HepG2 (cell line): ENCODE results near the gene PIM3. TPM values are rescaled to one million over a fixed set of nuclear protein-coding genes. Genes with fewer than 3 reads are reported as not detected.

Source experiments
- BRCA1 ChIP-seq: sonication (generic); formaldehyde crosslinking; IDR thresholded peaks from 2 replicates; pipeline ENCODE4 v1.4.0; 2020; ENCODE audit warnings: missing genetic modification reagents
- CENPT ChIP-seq: sonication (generic); formaldehyde crosslinking; IDR thresholded peaks from 2 replicates; pipeline ENCODE4 v1.8.0; 2022; ENCODE audit warnings: low read depth, mild to moderate bottlenecking, moderate library complexity, missing genetic modification reagents
- DNMT3B ChIP-seq: conservative IDR thresholded peaks from 2 replicates; pipeline ENCODE4 v1.6.1; 2016; ENCODE audit warnings: missing biosample characterization, control low read depth
- E2F2 ChIP-seq: sonication (generic); formaldehyde crosslinking; IDR thresholded peaks from 2 replicates; pipeline ENCODE4 v1.4.0; 2020; ENCODE audit warnings: missing genetic modification reagents, borderline replicate concordance
- FOXK2 ChIP-seq: fragments of 450-650 bp; IDR thresholded peaks from 2 replicates; pipeline ENCODE4 v1.6.1; 2016
- HHEX ChIP-seq: IDR thresholded peaks from 2 replicates; pipeline ENCODE4 v1.6.1; 2016; ENCODE audit warnings: control low read depth
- KDM2A ChIP-seq: sonication (generic); formaldehyde crosslinking; IDR thresholded peaks from 2 replicates; pipeline ENCODE4 v1.4.0; 2020; ENCODE audit warnings: low read depth, missing genetic modification reagents, borderline replicate concordance
- RFX1 ChIP-seq: fragments of 450-650 bp; IDR thresholded peaks from 2 replicates; pipeline ENCODE4 v1.6.1; 2017
- SP2 ChIP-seq: sonication (generic); formaldehyde crosslinking; IDR thresholded peaks from 2 replicates; pipeline ENCODE4 v1.5.1; 2020; ENCODE audit warnings: mild to moderate bottlenecking, missing genetic modification reagents
- ZBTB33 ChIP-seq: sonication (generic); formaldehyde crosslinking; IDR thresholded peaks from 2 replicates; pipeline ENCODE4 v1.4.0; 2020; ENCODE audit warnings: missing genetic modification reagents
- ZFP41 ChIP-seq: sonication (generic); formaldehyde crosslinking; IDR thresholded peaks from 2 replicates; pipeline ENCODE4 v1.4.0; 2020; ENCODE audit warnings: mild to moderate bottlenecking, missing genetic modification reagents, borderline replicate concordance
- ZNF121 ChIP-seq: sonication (generic); formaldehyde crosslinking; IDR thresholded peaks from 2 replicates; pipeline ENCODE4 v1.5.0; 2020; ENCODE audit warnings: mild to moderate bottlenecking, missing genetic modification reagents
- ZNF124 ChIP-seq: sonication (generic); formaldehyde crosslinking; IDR thresholded peaks from 2 replicates; pipeline ENCODE4 v1.4.0; 2020; ENCODE audit warnings: missing genetic modification reagents
- ZNF24 ChIP-seq: fragments of 450-650 bp; IDR thresholded peaks from 2 replicates; pipeline ENCODE4 v1.6.1; 2017; ENCODE audit warnings: antibody characterized with exemption, mild to moderate bottlenecking
- ZNF256 ChIP-seq: sonication (generic); formaldehyde crosslinking; conservative IDR thresholded peaks from 2 replicates; pipeline ENCODE4 v1.4.0; 2020; ENCODE audit warnings: missing genetic modification reagents
- ZNF326 ChIP-seq: sonication (generic); formaldehyde crosslinking; IDR thresholded peaks from 2 replicates; pipeline ENCODE4 v1.4.0; 2020; ENCODE audit warnings: missing genetic modification reagents, borderline replicate concordance
- ZNF547 ChIP-seq: sonication (generic); formaldehyde crosslinking; IDR thresholded peaks from 2 replicates; pipeline ENCODE4 v1.5.1; 2020; ENCODE audit warnings: mild to moderate bottlenecking, missing genetic modification reagents
- ZNF550 ChIP-seq: sonication (generic); formaldehyde crosslinking; IDR thresholded peaks from 2 replicates; pipeline ENCODE4 v1.4.0; 2020; ENCODE audit warnings: mild to moderate bottlenecking, missing genetic modification reagents, borderline replicate concordance
- ZNF567 ChIP-seq: sonication (generic); formaldehyde crosslinking; IDR thresholded peaks from 2 replicates; pipeline ENCODE4 v1.8.1; 2023; ENCODE audit warnings: mild to moderate bottlenecking, missing genetic modification reagents, borderline replicate concordance
- polyA plus RNA-seq, 8 experiments: library from polyadenylated mRNA; depleted of rRNA in 3 of 8; stranded (reverse) in 7 of 8; unstranded in 1 of 8; fragments of >200 nt; fragmentation: Illumina TruSeq in 4 of 8; extraction: Trizol in 4 of 8; gene quantifications; 2 replicates each; pipeline versions ENCODE4 v1.2.1 to v1.2.3, GENCODE V29; 2011 to 2016; ENCODE audit warnings: low read depth in 4 of 8, missing spikeins in 1 of 8, mixed read lengths in 1 of 8; ENCODE audit not compliant: insufficient read depth in 1 of 8
- total RNA-seq, 5 experiments: library from RNA; depleted of rRNA; stranded (reverse); fragments of >200 nt; fragmentation: Illumina TruSeq; extraction: Trizol; gene quantifications; 2 replicates each; pipeline ENCODE4 v1.2.3, GENCODE V29; 2016; ENCODE audit warnings: low read depth in 1 of 5
- TF ChIP-seq, protein P1 (sequence below): sonication (generic); formaldehyde crosslinking; IDR thresholded peaks from 2 replicates; pipeline ENCODE4 v1.8.0; 2022; ENCODE audit warnings: mild to moderate bottlenecking, missing genetic modification reagents, moderate library complexity
- TF ChIP-seq, protein P2 (sequence below): IDR thresholded peaks from 2 replicates; pipeline ENCODE4 v1.6.1; 2016; ENCODE audit warnings: control low read depth
- TF ChIP-seq, protein P3 (sequence below): sonication (generic); formaldehyde crosslinking; IDR thresholded peaks from 2 replicates; pipeline ENCODE4 v1.8.1; 2023; ENCODE audit warnings: mild to moderate bottlenecking, missing genetic modification reagents, borderline replicate concordance
- TF ChIP-seq, protein P4 (sequence below): conservative IDR thresholded peaks from 2 replicates; pipeline ENCODE4 v1.6.1; 2018; ENCODE audit warnings: missing genetic modification reagents

PIM3 gene
- total and polyA plus RNA-seq, 2 of the 13 experiments (the other 11 are each of a cell fraction or from before 2014, with no cell fraction given): 21.6 to 31.2 TPM

GRCh38 chr22:49951986-49952896 is 8.3 kb upstream of the PIM3 start (continued):
- TF ChIP-seq, protein P1, sequence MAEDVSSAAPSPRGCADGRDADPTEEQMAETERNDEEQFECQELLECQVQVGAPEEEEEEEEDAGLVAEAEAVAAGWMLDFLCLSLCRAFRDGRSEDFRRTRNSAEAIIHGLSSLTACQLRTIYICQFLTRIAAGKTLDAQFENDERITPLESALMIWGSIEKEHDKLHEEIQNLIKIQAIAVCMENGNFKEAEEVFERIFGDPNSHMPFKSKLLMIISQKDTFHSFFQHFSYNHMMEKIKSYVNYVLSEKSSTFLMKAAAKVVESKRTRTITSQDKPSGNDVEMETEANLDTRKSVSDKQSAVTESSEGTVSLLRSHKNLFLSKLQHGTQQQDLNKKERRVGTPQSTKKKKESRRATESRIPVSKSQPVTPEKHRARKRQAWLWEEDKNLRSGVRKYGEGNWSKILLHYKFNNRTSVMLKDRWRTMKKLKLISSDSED: no peak
- TF ChIP-seq E2F2 (CRISPR knock-in tag) (no peak), HHEX (CRISPR knock-in tag) (no peak; the same call in 1 of the 2 replicates), FOXK2 (no peak), ZNF326 (no peak), ZNF567 (CRISPR knock-in tag) (peak; percentile 27; the same call in 1 of the 2 replicates), ZNF24 (no peak), ZNF256 (CRISPR knock-in tag) (0 out of 2 replicates have a peak, but pooled peaks have one; percentile 43), ZNF547 (CRISPR knock-in tag) (no peak; the same call in 1 of the 2 replicates), ZNF124 (CRISPR knock-in tag) (0 out of 2 replicates have a peak, but pooled peaks have one; percentile 29), ZNF550 (CRISPR knock-in tag) (peak; percentile 30; the same call in 1 of the 2 replicates), ZFP41 (CRISPR knock-in tag) (peak; percentile 78), BRCA1 (CRISPR knock-in tag) (no peak), CENPT (CRISPR knock-in tag) (no peak), DNMT3B (CRISPR knock-in tag) (0 out of 2 replicates have a peak, but pooled peaks have one; percentile 48), ZNF121 (CRISPR knock-in tag) (peak; percentile 74), RFX1 (no peak), KDM2A (CRISPR knock-in tag) (peak; percentile 34; the same call in 1 of the 2 replicates), SP2 (no peak), ZBTB33 (no peak)
- TF ChIP-seq, protein P2, sequence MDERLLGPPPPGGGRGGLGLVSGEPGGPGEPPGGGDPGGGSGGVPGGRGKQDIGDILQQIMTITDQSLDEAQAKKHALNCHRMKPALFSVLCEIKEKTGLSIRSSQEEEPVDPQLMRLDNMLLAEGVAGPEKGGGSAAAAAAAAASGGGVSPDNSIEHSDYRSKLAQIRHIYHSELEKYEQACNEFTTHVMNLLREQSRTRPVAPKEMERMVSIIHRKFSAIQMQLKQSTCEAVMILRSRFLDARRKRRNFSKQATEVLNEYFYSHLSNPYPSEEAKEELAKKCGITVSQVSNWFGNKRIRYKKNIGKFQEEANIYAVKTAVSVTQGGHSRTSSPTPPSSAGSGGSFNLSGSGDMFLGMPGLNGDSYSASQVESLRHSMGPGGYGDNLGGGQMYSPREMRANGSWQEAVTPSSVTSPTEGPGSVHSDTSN (CRISPR knock-in tag): no peak
- TF ChIP-seq, protein P3, sequence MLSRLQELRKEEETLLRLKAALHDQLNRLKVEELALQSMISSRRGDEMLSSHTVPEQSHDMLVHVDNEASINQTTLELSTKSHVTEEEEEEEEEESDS (CRISPR knock-in tag): no peak
- TF ChIP-seq, protein P4, sequence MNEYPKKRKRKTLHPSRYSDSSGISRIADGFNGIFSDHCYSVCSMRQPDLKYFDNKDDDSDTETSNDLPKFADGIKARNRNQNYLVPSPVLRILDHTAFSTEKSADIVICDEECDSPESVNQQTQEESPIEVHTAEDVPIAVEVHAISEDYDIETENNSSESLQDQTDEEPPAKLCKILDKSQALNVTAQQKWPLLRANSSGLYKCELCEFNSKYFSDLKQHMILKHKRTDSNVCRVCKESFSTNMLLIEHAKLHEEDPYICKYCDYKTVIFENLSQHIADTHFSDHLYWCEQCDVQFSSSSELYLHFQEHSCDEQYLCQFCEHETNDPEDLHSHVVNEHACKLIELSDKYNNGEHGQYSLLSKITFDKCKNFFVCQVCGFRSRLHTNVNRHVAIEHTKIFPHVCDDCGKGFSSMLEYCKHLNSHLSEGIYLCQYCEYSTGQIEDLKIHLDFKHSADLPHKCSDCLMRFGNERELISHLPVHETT (CRISPR knock-in tag): no peak
